Stimulated activated naive CD4-positive, alpha-beta T cell (primary cell): ENCODE measurements around the gene SF1.
A peak's percentile ranks its signal among the peaks of the same experiment; 100 is the strongest.

Experiments used
- DNase-seq, 6 experiments: peaks; one replicate each; lab custom pipeline; 2025; lab: John Stamatoyannopoulos, UW

Gene SF1

DNA sequence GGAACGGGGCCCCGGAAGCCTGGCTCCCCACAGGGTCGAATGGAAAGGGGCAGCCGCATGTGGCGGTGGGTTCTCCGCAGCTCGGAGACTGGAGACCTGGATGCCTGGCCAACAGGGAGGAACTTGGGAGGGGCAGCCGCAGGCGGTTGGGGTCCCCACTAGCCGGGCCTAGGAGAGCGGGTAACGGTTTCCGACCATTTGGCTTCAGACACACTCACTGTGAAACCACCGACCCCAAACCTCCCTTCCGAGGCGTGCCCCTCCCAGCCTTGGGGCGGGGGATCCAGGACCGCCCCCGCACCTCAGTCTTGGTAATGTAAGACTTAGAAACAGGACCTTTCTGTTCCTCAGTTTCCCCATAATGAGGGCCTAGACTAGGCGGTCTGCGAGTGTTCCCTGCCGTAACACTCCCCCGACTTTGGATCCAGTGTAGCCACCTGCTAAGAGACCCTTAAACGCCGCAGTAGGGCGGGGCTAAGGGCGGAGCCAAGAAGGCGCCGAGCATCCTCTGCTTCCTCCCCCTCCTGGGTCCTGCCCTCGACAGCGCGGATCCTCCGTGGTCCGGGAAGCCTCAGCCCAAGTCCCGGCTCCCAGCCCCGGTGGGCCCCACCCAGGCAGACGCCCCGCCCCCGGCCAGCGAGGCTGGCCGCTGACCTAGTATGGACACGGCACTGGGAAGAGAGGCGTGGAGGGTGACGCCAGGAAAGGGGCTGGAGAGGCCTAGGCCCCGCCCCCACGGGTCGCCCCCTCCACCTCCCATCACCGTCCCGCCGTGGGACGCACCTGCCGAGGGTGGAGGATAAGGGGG is 32.6 kb downstream of the SF1 start:
- peak; percentile 68 to 93 (median 82) for DNase-seq

DNA sequence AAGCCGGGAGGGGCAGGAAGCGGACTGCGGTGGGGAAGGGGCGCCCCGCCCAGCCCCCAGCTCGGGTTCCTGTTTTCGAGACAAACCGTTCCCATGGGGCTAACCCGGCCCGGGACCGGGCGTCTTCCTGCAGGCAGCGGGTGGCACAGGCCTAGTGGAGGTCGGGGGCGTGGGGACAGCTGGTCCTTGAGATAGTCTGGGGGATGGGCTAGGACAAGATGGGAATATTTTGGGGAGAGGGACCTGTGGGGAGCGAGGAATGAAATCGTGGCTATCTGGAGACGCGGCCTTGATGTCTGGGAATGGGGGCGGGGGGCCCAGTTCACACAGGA is 33.2 kb downstream of the SF1 start:
- DNase-seq: peak; percentile 71 to 96 (median 90)

DNA sequence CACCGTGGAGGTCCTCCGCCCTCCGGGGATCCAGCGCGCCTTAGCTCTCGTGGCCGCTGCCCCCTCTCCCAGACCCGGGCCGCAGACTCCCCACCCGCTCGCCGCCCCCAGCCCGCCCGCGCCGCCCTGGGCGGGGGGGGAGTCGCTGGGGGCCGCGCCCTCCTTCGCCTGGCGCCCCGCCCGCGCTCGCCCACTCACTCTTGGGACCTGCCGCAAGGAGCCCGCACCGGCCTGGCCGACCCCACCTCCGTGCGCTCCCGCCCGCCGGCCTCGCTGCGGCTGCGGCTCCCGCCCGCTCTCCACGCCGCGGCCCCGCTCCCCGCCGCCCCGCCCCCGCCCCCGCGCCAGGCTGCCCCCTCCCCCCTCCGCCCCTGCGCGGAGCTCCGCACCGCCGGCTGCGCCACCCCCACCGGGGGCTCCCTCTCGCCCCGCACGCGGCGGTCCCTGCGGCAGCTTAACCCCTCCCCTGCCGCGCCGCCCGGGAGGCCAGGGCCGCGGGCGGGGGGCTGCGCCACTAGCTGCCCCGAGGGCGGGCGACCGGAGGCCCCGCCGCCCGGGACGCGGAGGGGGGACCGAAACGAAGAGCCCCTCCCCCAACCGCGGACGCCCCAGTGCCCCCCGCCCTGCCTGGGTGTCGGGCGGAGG is 33.7 kb downstream of the SF1 start:
- DNase-seq: peak in 4 of 6 experiments; percentile 44 to 75 (median 66)

DNA sequence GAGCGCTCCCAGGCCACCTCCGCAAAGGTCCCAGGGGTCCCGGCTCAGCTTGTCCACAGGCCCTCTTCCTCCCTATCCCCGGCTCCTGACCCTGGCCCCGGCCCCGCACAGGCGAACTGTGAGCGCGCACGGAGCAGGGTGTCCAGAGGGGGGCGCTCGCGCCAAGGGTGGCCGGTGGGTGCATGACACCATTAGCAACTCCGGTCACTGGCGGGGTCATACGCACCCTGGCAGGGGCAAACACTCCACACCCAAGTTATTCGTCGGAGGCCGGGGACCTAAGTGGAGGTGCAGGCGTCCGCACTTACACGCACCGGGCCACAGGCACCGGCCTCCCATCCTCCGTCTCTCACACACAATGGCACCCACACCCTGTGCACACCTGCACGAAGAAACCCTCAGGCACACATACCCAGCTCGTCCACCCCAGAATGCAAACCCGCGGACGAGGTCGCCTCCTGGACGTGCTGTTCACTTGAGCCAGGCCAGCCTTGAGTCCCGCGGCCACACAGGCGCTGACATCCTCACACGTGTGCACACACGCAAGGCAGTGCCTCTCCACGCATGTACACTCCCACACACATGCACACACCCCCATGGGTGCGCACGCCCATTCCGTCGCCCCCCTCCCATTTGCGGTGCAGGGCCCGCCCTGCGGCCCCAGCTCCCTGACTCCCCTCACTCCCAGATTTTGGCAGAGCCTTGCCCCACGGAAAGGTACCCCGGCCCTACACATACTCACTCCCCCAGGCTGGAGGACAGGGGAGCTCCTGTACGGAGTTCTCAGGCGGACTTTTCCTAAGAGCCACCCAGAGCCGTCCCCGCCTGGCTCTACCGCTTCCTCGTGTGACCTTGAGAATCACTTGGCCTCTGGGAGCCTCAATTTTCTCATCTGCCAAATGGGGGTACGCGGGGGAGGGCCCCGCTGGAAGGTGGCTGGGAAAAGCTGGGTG is 34.5 kb downstream of the SF1 start, which contains the start of gene RASGRP2:
Gene RASGRP2 (minus strand): TSS at position 552 of the 953 bp plus-strand sequence. CDS start 1,276 bp downstream, outside the sequence.
- DNase-seq: peak; percentile 78 to 96 (median 90)

DNA sequence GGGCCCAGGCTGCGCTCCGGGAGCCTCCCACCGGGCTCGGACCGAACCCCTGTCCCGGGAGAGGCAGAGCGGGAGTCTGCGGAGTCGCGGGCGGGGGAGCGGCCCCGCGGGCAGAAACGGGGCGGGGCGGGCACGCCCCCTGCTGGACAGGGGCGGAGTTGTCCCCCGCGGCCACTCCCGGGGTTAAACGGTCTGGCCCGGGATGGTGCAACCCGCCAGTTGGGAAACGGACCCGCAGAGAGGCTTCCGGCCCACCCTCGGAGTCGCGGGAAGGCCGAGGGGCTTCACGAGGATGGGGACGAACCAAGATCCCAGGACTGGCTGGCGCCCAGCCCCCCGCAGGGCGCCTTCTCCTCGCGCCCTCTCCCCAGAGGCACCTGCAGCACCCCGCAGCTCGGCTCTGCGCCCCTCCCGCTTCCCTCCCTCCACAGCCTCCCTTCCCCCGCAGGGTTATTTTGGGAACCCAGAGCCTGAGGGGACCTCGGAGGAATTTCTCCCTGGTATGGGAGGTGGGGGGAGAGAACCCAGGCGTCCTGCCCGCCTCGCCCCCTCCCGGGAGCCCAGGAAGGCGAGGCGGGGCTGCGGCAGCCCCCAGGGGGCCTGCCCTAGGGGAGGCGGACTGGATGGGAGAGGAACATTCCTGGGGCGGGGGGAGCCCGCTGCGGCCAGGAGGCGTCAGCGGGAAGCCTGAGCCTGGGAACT is 35.3 kb downstream of the SF1 start:
- peak; percentile 59 to 89 (median 72) for DNase-seq

DNA sequence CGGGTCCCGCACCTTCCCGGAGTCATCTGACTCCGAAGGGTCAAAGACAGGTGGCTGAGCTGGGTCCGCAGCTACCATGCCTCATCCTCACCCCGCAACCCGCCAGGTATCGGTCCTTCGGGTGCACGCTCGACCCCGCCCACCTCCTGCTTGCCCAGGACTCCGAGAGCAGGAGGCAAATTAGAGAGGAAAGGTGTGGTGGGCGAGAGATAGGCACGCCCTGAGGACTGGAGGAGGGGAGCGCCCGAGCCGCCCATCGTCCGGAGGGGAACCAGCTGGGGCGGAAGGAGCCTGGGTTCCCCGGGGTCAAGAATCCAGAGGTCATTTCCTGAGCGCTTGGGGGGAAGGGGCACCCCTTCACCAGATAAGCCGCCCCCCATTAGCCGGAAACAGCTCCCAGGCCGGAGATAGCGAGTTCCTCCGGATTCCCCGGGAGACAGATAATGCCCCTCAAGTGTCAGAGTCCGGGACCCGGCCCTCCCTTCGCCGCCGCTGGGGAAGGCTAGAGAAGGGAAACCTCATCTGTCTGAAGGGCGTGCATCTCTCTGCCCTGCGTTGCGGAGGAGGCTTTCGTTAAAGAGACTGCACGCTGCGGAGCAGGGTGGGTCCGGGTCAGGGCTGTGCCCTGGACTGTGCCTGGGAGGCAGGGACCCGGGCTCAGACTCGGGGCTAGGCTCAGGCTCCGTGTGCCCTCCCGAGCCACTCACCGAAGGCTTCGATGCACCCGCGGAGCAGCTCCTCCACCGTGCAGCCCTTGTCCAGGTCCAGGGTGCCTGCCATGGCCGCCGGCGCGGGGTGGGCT is 36.1 kb downstream of the SF1 start:
- DNase-seq: no peak

DNA sequence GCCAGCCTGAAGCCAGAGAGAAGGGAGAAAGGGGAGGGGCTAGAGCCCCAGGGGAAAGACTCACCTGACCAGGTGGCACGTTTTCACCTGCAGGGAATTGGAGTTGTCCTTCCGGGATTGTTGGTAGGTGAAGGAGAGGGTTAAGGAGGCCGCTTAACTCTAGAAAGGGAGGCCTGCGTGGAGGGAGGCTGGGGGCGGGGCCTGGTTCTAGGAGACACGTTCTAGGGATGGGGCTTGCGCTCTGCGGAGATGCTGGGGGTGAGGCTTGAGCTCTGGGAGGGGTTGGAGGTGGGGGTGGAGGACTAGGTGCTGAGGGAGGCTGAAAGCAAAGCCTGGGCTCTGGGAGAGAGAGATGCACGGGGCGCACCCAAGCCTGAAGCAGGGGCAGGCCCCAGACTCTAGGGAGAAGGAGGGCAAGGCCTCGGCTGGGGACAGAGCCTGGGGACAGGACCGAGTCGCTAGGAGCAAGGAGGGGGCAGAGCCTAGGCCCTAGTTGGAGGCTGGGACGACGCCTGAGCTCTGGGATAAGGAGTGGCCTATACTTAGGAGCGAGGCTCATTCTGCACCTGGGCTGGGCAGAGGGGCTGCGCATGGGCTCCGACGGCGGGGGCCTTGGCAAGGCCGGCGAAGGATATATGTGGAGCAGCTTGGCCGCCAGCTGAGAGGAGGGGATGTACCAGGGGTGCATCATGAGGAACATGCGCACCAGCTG is 36.8 kb downstream of the SF1 start:
- no peak for DNase-seq

DNA sequence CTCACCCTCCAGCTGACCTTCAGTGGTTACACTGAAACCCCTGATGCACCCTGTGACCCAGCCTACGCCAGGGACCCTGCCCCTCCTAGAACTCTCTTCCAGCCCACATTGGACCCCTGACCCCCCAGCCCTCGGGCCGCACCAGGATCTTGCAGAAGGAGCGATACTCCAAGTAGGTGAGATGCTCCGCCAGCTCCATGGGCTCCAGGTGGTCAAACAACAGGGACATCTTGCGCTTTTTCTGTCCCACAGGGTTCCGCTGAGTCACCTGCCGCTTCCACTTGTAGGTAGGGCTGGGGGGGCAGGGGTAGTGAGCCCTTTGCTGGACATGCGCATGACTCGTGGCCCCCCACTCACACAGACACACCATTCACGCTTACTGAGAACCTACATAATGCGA is 38.5 kb downstream of the SF1 start:
- DNase-seq: no peak

DNA sequence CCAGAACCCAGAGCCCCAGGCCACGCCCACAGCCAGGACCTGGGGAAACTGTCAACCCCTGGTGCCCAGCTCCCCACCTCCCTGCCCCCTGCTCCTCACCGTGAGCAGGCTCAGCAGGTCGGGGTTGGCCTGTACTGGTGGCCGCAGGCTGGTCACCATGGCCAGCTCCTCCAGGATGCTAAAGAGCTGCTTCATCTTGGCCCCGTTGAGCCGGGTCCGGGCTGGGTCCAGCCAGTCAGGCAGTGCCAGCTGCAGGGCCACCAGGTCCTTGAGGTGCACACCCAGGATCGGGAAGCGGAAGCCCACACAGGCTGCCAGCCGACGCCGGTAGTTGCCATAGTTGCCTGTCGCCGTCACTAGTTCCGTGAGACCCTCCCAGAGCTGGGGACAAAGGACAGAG is 41.7 kb downstream of the SF1 start:
- no peak for DNase-seq

DNA sequence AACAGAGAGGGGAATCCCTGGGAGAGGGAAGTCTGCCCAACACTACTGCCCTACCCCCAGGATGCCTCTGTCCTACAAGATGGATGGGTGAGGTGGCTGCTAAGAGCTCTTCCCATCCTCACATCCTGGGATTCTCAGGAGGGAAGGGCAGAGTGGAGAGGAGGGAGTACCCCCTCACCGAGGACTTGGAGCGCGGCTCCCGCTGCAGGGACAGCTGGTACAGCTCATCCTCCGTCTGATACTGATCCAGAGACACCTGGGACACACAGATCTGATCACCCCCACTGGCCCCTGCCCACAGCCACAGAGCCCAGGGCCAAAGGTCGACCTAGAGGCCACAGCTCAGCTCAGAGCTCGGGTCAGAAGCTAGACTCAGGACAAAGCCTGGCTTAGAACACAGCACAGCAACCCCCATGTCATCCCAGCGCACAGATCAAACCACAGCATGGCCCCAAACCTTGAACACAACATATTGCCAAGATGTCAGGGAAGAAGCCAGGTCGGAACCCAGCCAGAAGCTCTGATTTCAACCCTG is 42.5 kb downstream of the SF1 start:
- no peak for DNase-seq

DNA sequence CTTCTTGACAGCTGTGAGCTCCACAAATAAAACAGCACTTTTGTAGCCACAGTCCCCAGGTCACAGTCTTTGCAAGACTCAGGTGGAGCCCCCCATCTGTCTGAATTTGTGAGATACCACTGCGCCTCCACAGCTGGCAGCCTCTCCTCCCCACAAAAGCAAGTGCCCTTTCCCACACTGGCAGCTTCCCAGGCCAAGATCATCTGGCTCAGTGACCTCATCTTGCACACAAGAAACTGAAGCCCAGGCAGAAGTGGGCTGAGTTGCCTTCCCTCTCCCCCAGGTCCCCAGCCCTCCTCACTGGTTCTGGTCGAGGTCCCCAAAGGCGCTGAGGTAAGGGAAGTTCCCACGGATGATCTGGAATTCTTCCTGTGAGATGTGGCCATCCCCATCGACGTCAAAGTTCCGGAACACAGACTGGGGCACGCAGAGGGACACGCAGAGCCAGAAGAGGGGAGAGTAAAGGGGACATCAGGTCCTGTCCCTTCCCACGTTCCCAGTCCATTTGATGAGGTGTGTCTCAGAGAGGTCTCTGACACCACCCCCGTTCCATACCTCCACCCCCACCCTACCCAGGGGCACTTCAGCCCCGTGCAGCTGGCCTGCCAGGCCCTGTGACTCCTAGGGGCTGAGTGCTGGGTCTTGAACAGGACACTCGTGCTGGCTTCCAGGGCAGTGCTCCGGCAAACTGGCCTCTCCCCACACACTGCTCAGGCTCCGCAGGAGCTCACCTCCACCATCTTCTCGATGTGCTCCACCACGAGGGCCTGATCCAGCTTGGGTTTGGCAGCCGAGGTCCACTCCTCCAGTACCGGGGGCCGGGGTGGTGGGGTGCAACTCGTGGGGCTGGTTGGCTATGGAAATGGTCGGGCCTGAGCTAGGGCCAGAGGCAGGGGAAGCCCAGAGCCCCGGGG is 43.3 kb downstream of the SF1 start:
- no peak for DNase-seq

DNA sequence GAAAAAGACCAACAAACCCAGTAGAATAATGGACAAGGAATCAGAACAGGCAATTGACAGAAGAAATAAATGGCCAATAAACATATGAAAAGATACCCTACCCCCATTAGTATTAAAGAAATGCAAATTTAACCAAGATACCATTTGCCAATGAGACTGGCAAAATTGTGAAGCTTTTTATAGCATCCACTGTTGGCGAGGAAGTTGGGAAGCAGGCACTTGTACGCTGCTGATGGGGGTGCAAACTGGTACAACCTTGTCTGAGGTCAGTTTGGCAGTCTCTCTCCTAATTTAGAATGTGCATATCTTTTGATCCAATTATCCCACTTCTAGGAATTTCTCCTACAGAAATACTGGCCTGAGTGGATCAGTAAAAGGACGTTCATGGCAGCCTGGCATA is 46.7 kb downstream of the SF1 start:
- no peak for DNase-seq

DNA sequence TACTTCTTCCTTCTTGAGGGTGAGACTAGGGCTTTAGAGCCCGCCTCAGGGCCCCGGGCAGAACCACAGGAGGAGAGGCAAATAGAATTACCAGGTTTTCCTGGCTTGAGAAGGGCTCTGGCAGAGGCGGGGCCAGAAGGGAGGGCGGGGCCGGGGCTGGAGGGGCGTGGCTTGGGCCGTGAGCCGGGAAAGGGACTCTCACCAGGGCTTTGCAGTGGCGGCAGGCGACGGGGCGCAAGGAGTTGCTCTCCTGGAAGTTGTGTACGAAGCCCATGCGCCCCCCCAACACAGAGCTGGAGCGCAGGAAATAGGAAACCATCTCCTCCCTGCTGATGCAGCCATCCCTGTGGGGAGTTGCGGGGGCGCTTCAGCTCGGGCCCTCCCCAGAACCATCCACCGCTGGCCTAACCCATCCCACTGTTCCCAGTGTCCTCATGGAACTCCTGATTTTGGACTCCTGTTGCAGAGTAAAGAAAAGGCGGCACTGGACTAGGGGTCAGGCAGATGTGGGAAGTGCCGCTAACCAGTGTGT is 48.4 kb downstream of the SF1 start:
- peak in 1 of 6 experiments; percentile 16 for DNase-seq

DNA sequence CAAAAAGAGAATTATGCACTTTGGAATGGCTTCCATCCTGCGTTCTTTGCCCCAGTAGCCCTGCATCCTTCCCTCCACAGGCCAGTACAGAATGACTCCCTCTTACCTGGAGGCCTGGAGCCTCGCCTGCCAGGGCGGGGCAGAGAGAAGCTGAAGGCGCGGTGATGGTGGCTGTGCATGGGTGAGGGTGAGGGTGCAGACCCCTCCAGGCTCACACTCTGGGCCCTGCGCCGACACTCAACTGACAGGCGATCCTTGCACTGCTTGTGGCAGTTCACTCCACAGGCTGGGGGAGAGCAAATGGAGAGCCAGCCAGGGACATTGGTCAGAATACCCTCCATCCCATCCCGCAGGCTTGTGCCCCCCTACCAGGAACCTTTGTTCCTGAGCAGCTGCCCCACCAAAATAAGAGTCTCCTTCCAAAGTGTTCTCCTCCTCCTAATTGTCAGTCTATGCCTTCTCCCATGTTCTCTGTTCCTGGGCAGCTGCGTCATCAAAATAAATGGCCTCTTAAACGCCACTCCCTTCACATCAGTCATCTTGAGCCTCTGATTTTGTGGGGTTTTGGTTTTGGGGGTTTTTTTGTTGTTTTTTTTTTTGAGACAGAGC is 49.5 kb downstream of the SF1 start:
- no peak for DNase-seq

DNA sequence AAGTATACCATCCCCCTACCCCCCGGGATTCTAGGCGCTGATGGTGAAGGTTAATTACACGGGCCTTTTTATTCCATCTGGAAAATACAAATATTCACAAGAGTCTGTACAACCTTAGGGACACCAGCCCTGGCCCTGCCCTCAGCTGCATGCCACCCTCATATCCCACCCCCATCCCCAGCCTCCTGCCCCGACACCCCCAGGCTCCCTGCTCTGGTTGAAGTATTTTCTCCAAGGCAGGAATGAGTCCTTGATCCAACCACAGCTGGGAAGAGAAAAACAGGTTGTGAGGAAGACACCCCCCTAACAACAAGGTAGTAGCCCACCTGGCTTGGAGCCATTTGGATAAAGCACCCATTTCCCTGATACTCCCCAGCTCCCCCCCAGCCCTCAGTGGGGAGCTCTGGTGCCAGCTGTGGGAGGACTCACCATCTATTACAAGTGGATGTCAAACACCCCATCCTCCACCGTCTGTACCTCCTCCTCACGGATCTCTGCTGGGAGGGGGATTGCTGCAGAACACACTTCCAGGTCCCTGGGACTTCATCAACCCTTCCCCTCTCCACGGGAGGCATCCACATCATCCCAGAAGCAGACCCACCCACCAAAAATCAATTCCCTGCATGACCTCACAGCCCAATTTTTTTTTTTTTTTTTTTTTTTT is 51.3 kb downstream of the SF1 start:
- no peak for DNase-seq

DNA sequence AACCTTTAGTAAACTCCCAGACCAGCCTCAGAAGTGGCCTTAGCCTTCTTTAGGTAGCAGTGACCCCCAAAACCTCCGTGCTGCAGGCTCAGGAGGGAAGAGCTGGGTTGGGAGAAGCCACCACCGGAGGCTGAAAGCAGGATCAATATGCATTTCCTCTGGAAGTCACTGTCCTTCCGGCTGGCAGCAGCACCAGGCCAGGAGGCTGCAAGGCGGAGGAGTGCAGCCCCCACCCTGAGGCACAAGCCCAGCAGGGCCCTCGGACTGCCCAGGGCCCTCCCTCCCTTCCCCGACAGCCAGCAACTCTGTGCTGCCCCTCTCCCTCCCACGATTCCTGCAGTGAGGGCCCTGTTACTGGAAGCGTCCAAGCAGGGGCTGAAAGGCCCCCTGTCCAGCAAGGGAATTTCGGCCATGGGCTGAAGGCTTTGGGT is 52.1 kb downstream of the SF1 start:
- no peak for DNase-seq

DNA sequence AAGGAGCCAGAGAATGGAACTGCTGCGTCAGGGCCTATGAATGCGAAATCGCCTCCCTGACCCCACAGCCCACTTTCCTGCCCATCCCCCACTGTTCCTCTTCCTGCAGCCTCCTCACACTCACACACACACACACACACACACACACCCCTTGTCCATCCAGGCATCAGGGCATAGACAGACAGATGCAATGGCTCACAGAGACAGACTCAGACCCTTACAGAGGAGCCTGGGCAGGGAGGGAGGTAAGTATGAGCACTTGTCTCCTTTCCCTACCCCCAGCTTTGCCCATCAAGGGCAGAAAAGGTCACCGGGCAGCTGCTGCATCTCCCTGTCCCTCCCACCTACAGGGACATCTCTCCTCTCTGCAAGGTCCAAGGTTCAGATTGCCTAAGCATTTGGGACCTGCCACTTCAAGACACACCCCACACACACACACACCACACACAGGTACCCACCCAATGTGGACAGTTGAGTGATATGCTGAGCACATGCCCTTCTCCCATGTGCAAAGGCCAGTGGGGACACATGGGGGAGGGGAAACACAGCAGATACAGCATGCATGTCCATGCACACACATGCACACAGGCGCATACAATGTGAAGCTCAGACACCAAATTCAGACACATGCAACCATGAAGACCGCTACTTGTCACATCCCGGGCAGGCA is 53.3 kb downstream of the SF1 start:
- DNase-seq: no peak
